Bronchial epithelial cell (primary cell): ENCODE measurements around the gene NEK4. TPM values are rescaled to one million over a fixed set of nuclear protein-coding genes. Genes with fewer than 3 reads are reported as not detected.
A peak's percentile ranks its signal among the peaks of the same experiment; 100 is the strongest.

Experiments
- DNase-seq: peaks from one replicate; pipeline ENCODE4 v3.0.0-alpha.2; 2010; ENCODE audit warnings: low read depth
- FAIRE-seq: peaks from 2 replicates; lab custom pipeline; 2011; peaks lifted over from hg19 to GRCh38; lab: Jason Lieb, UNC
- H3K27me3 ChIP-seq: 2 replicates; pipeline ENCODE4 v1.5.1; 2011; ENCODE audit warnings: low read length; ENCODE audit not compliant: control insufficient read depth, insufficient read depth
- H3K36me3 ChIP-seq: 2 replicates; pipeline ENCODE4 v1.5.1; 2011; ENCODE audit warnings: low read length; ENCODE audit not compliant: control insufficient read depth, insufficient read depth
- H3K4me3 ChIP-seq: 2 replicates; pipeline ENCODE4 v1.5.1; 2011; ENCODE audit warnings: mild to moderate bottlenecking, low read depth, low read length, control low read depth
- CTCF ChIP-seq: IDR thresholded peaks from 2 replicates; pipeline ENCODE4 v1.5.1; 2011; ENCODE audit warnings: mild to moderate bottlenecking, moderate library complexity, low read length, control low read depth, inconsistent platforms; ENCODE audit not compliant: insufficient read depth, severe bottlenecking
- total RNA-seq: library from RNA; depleted of rRNA; stranded (reverse); fragments of >200 nt; gene quantifications from 2 replicates; pipeline ENCODE4 v1.2.1, GENCODE V29; 2014

The NEK4 gene
- total RNA-seq, 1 donor from 2014 or later: 20.5 TPM

- Histone ChIP-seq H3K27me3 (peaks cover 5% of the 10 kb centered on the region), H3K36me3 (no peaks in the 10 kb centered on the region), H3K4me3 (no peak overlapping the region)
- no peak for DNase-seq
- FAIRE-seq: no peak
- TF ChIP-seq CTCF: no peak
Observed at GRCh38 chr3:52789746-52790040, 19.0 kb upstream of the NEK4 start.

GRCh38 chr3:52788890-52789745 is 18.4 kb upstream of the NEK4 start:
- no peak for FAIRE-seq
- no peak for TF ChIP-seq CTCF
- Histone ChIP-seq H3K36me3 (no peaks in the 10 kb centered on the region), H3K27me3 (peaks cover 5% of the 10 kb centered on the region), H3K4me3 (no peak overlapping the region)
- DNase-seq: no peak

- no peak for TF ChIP-seq CTCF
- FAIRE-seq: no peak
- H3K4me3 ChIP-seq: no peak overlapping the region
- H3K27me3 ChIP-seq: peaks cover 8% of the 10 kb centered on the region
- DNase-seq: no peak
- no peaks in the 10 kb centered on the region for H3K36me3 ChIP-seq
Observed at GRCh38 chr3:52787672-52788625, 17.2 kb upstream of the NEK4 start.

- FAIRE-seq: no peak
- no peak for TF ChIP-seq CTCF
- DNase-seq: no peak
- H3K36me3 ChIP-seq: no peaks in the 10 kb centered on the region
- H3K4me3 ChIP-seq: no peak overlapping the region
- peaks cover 8% of the 10 kb centered on the region for H3K27me3 ChIP-seq
Observed at GRCh38 chr3:52787246-52787645, 16.5 kb upstream of the NEK4 start.

- DNase-seq (no peak), FAIRE-seq (peak; percentile 23)
- TF ChIP-seq CTCF: no peak
- peaks cover 10% of the 10 kb centered on the region for H3K27me3 ChIP-seq
- no peak overlapping the region for H3K4me3 ChIP-seq
- no peaks in the 10 kb centered on the region for H3K36me3 ChIP-seq
Observed at GRCh38 chr3:52786330-52787215, 15.8 kb upstream of the NEK4 start.
